Mononuclear cell (primary cell): ENCODE measurements around the gene NEMP2. TPM values are rescaled to one million over a fixed set of nuclear protein-coding genes. Genes with fewer than 3 reads are reported as not detected.

Experiments
- H3K27me3 ChIP-seq: 2 replicates; pipeline ENCODE4 v1.6.0; 2011; ENCODE audit warnings: low read length, control low read depth; ENCODE audit not compliant: insufficient read depth
- H3K4me1 ChIP-seq: 2 replicates; pipeline ENCODE4 v1.5.1; 2011; ENCODE audit warnings: mild to moderate bottlenecking, low read length, control low read depth; ENCODE audit not compliant: insufficient read depth
- H3K4me3 ChIP-seq: 2 replicates; pipeline ENCODE4 v1.5.1; 2011; ENCODE audit warnings: mild to moderate bottlenecking, low read length, moderate library complexity
- H3K9me3 ChIP-seq: 2 replicates; pipeline ENCODE4 v1.5.1; 2011; ENCODE audit warnings: low read depth, mild to moderate bottlenecking, control low read depth, low read length
- total RNA-seq: library from RNA; depleted of rRNA; stranded (reverse); fragments of >200 nt; gene quantifications from one replicate; pipeline ENCODE4 v1.2.3, GENCODE V29; 2012

The NEMP2 gene
- total RNA-seq, 1 donor, result 6.8 TPM

DNA sequence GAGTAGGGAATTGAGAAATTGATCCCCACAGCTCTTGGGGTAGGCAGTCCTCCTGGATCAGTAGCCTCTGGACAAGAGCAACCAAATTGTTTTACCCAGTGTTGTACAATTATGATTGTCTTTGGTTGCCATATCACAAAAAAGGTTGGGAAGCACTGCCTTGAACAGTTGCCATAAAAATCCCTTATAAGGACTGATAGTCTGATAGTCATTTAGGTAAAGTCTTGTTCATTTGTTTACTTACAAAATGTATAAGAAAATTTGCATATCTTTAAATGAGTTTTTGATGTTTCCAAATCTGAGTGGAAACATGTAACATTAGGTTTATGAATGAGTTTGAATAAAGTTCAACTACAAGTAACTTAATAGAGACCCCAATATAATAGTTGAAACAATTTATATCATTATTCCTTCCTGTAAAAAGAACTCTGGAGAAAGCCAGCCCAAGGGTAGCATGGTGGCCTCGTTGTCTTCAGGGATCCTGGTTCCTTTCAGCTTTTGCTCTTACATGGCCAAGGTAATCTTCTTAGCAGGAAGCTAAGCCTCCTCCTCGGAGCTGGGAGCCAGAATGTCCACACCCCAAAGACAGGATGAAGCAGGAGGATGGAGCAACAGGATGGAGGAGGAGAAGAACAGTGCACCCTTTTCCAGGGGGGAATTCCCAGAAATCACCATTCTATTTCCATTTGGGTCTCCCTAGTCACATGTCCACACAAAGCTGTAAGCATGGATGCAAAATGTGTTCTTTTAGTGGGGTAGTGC lies 35.7 kb upstream of the NEMP2 start:
- H3K4me1 ChIP-seq, result no peaks in the 10 kb centered on the region
- no peaks in the 10 kb centered on the region for H3K9me3 ChIP-seq
- H3K4me3 ChIP-seq, result no peak overlapping the region
- no peaks in the 10 kb centered on the region for H3K27me3 ChIP-seq

DNA sequence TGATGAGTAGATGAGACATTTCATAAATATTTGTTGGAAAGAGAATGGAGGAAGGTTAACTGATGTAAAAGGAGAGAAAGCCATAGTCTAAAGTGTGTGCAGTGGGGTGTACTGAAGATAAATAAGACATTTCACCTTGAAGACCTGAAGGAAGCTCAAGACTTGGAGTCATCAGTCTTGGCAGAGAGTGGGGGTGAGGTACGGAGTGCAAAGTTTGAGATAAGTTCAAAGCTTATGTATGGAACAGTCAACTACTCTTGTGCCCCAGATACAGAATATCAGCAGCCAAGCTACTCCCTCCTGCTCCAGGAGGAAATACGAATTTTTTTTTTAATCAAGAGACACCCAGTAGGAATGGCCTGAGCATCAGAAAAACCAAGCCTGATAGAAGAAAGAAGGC lies 30.3 kb upstream of the NEMP2 start:
- Histone ChIP-seq H3K9me3 (no peaks in the 10 kb centered on the region), H3K4me1 (no peaks in the 10 kb centered on the region), H3K4me3 (no peak overlapping the region), H3K27me3 (no peaks in the 10 kb centered on the region)

DNA sequence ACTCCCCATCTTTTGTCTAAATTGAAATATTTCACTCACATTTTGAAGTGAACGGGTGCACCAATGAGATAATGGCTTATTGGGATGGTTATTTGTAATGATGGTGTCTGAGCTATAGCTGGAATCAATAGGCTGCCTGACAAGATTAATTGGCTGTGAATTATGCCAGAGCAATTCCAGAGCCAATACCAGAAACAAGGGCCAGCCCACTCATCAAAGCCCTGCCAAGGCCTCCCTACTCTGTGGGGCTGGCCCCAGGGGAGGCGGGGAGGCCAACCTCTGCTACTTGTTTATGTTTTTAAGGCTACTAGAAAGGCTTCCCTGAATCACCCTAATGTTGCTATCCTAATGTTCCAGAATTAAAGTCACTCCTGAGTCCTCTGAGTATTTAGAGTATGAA lies 29.1 kb upstream of the NEMP2 start:
- no peak overlapping the region for H3K4me3 ChIP-seq
- H3K4me1 ChIP-seq, result no peaks in the 10 kb centered on the region
- no peaks in the 10 kb centered on the region for H3K9me3 ChIP-seq
- no peaks in the 10 kb centered on the region for H3K27me3 ChIP-seq

DNA sequence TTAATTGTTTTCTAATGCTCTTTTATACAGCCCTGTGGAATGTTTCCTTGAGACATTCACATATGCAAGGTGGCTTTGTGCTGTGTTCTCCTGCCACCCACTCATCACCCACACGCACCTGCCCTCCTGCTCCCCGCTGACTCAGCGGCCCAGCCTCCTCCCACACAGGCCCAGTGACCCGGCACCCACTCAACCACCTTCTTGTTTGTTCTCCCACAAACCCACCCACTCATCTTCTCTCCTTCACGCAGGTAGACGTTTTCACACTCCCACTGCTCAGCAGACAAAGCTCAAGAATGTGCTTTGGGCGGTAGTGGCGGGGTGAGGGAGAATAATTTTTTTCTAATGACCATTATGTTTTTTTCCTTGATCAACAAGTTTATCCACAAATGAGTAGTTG lies 28.6 kb upstream of the NEMP2 start:
- Histone ChIP-seq H3K9me3 (no peaks in the 10 kb centered on the region), H3K4me1 (no peaks in the 10 kb centered on the region), H3K4me3 (no peak overlapping the region), H3K27me3 (no peaks in the 10 kb centered on the region)

GRCh38 chr2:190562121-190562520 lies 27.6 kb upstream of the NEMP2 start:
- Histone ChIP-seq H3K9me3 (no peaks in the 10 kb centered on the region), H3K27me3 (no peaks in the 10 kb centered on the region), H3K4me3 (no peak overlapping the region), H3K4me1 (no peaks in the 10 kb centered on the region)

DNA sequence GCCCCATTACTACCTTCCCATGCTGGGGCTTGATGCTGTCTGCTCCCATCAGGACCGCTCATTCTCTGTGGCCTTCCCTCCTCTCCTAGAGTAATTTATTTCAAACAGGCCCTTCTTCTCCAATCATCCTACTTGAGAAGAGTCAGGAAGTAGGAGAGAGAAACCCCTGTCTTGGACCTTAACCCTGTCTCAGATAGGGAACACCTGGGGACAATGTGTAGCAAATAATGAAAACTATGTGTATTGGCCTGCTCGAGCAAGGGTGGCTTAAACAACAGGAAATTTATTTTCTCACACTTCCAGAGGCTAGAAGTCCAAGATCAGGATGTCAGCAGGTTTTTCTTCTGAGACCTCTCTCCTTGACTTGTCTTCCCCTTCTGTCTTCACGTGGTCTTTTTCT lies 26.6 kb upstream of the NEMP2 start:
- Histone ChIP-seq H3K4me3 (no peak overlapping the region), H3K27me3 (no peaks in the 10 kb centered on the region), H3K9me3 (no peaks in the 10 kb centered on the region), H3K4me1 (no peaks in the 10 kb centered on the region)

DNA sequence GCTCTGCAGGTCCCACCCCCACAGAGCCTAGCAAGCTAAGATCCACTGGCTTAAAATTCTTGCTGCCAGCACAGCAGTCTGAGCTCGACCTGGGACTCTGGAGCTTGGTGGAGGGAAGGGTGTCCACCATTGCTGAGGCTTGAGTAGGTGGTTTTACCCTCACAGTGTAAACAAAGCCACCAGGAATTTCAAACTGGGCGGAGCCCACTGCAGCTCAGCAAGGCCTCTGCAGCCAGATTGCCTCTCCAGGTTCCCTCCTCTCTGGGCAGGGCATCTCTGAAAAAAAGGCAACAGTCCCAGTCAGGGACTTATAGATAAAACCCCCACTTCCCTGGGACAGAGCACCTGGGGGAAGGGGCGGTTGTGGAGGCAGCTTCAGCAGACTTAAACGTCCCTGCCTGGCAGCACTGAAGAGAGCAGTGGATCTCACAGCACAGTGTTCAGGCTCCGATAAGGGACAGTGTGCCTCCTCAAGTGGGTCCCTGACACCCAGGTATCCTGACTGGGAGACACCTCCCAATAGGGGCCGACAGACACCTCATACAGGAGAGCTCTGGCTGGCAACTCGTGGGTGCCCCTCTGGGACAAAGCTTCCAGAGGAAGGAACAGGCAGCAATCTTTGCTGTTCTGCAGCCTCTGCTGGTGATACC lies 20.0 kb upstream of the NEMP2 start:
- H3K4me3 ChIP-seq, result no peak overlapping the region
- no peaks in the 10 kb centered on the region for H3K9me3 ChIP-seq
- peaks cover 10% of the 10 kb centered on the region for H3K4me1 ChIP-seq
- no peaks in the 10 kb centered on the region for H3K27me3 ChIP-seq

GRCh38 chr2:190553254-190553653 lies 18.7 kb upstream of the NEMP2 start:
- no peak overlapping the region for H3K4me3 ChIP-seq
- peaks cover 10% of the 10 kb centered on the region for H3K4me1 ChIP-seq
- H3K27me3 ChIP-seq, result no peaks in the 10 kb centered on the region
- no peaks in the 10 kb centered on the region for H3K9me3 ChIP-seq

DNA sequence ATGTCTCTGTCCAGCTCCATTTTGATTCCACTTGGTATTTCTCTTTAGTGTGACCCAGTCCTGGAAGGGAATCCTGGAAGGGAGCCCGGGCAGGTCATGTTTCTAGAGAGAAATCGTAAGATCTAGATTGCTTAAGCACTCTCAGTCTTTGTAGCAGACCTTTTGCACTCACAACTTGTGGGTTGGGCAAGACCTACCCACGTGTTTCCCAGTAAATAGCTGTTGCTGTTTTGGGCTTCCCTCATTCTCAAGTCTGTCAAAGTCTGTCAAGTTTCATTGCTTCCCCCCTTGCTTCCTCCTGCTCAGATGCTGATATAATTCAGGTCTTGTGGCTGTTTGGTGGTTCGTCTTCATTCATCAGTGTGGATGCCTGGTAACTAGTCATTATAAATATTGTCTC lies 17.4 kb upstream of the NEMP2 start:
- H3K27me3 ChIP-seq, result no peaks in the 10 kb centered on the region
- peaks cover 10% of the 10 kb centered on the region for H3K4me1 ChIP-seq
- no peak overlapping the region for H3K4me3 ChIP-seq
- H3K9me3 ChIP-seq, result no peaks in the 10 kb centered on the region

DNA sequence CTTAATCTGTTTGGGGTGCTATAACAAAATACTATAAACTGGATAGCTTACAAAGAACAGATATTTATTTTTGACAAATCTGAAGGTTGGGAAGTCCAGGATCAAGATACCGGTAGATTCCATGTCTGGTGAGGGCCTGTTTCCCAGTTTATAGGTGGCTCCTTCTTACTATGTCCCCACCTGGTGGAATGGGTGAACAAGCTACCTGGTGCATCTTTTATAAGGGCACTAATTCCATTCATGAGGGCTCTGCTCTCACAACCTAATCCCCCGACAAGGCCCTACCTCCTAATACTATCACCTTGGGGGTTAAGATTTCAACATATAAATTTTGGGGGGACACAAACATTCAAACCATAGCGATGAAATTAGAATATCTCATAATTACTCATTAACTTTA lies 15.6 kb upstream of the NEMP2 start:
- Histone ChIP-seq H3K9me3 (no peaks in the 10 kb centered on the region), H3K27me3 (no peaks in the 10 kb centered on the region), H3K4me3 (no peak overlapping the region), H3K4me1 (peaks cover 10% of the 10 kb centered on the region)

GRCh38 chr2:190547886-190548285 lies 13.4 kb upstream of the NEMP2 start:
- no peaks in the 10 kb centered on the region for H3K27me3 ChIP-seq
- H3K4me3 ChIP-seq, result no peak overlapping the region
- H3K9me3 ChIP-seq, result no peaks in the 10 kb centered on the region
- H3K4me1 ChIP-seq, result peaks cover 10% of the 10 kb centered on the region

- Histone ChIP-seq H3K27me3 (no peaks in the 10 kb centered on the region), H3K4me1 (peaks cover 2% of the 10 kb centered on the region), H3K4me3 (no peak overlapping the region), H3K9me3 (peaks cover 10% of the 10 kb centered on the region)
These were observed 12.2 kb upstream of the NEMP2 start for GRCh38 chr2:190546734-190547133.

DNA sequence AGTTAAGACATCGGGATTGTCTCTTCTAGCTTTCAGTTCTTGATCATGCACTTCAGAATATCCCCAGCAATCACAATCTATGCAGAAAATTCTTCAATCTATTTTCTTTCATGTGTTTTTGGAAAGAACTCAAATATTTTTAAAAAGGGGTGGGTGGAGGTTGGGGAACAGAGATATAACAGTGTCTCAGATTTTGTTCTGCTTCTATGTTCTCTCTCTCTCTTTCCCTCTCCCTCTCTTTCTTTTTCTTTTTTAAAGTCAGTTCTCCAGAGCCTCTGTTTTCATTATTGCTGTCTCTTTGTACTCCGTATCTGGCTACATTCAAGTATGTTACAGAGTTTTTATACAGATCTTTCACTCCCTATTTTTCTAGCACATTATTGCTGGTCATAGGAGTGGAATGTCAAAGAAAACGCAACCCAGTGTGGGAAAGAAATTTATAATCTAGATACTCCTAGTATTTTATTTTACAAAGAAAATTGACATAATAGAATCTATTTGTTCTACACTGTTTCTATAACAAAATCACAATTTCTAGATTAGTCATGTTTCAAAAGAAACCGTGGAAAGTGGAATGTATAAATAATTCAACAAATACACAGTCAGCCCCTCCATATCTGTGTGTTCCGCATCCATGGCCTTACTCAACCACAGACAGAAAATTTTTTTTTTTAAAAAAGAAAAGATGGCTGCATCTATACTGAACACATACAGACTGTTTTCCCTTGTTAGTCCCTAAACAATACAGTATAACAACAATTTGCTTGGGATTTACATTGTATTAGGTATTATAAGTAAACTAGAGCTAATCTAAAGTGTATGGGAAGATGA lies 11.2 kb upstream of the NEMP2 start:
- Histone ChIP-seq H3K9me3 (peaks cover 17% of the 10 kb centered on the region), H3K4me1 (no peaks in the 10 kb centered on the region), H3K4me3 (no peak overlapping the region), H3K27me3 (no peaks in the 10 kb centered on the region)

DNA sequence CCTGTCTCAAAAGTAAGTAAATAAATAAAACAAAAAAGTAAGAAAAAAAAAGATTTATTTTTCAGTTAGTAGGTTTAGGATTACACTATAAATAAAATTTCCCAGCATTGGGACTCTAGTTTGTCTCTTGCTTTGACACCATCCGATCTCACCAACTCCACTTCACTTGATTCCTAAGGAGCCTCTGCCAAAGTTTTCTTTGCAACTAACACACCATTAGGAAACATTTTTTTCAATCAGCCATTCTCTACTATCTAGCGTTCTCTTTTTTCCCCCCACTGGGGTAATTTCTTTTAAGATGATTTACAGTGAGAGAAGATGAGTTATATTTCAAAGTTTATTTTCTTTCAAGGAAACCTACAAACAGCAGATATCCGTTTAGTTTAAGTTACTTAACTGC lies 10.6 kb upstream of the NEMP2 start:
- H3K4me3 ChIP-seq, result no peak overlapping the region
- no peaks in the 10 kb centered on the region for H3K27me3 ChIP-seq
- H3K9me3 ChIP-seq, result peaks cover 24% of the 10 kb centered on the region
- no peaks in the 10 kb centered on the region for H3K4me1 ChIP-seq

DNA sequence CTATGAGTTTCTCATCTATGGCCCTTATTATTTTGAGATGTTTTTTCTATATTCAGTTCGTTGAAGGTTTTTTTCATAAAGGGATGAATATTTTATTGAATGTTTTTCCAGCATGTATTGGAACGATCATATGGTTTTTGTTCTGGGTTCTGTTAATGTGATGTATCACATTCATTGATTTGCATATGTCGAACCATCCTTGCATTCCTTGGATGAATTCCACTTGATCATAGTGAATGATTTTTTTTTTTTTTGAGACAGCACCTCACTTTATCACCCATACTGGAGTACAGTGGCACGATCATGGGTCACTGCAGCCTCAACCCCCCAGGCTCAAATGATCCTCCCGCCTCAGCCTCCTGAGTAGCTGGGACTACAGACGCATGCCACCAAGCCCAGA lies 5.5 kb upstream of the NEMP2 start:
- H3K27me3 ChIP-seq, result no peaks in the 10 kb centered on the region
- peaks cover 54% of the 10 kb centered on the region for H3K9me3 ChIP-seq
- no peak overlapping the region for H3K4me3 ChIP-seq
- peaks cover 4% of the 10 kb centered on the region for H3K4me1 ChIP-seq
